HCT116 (cell line): Measurements from ENCODE around the gene TMEM186. TPM values are rescaled to one million over a fixed set of nuclear protein-coding genes. Genes with fewer than 3 reads are reported as not detected.
A peak's percentile ranks its signal among the peaks of the same experiment; 100 is the strongest.

ENCODE experiments used
- ATAC-seq: fragments of 200-7000 bp; cut with Tn5 transposase; 2 replicates; pipeline ENCODE4 v1.9.1; 2020; ENCODE audit warnings: mild to moderate bottlenecking, moderate library complexity
- Bru-seq: library from RNA; stranded (reverse); fragments of 400-500 nt; gene quantifications from one replicate; lab custom pipeline; 2021; lab: Mats Ljungman, UMichigan
- BruChase-seq, 2 experiments: library from RNA; stranded (reverse); fragments of 400-500 nt; gene quantifications; one replicate each; lab custom pipeline; 2021; lab: Mats Ljungman, UMichigan
- BruUV-seq: library from RNA; stranded (reverse); fragments of 400-500 nt; replicated peaks from 2 replicates; lab custom pipeline; 2021; lab: Mats Ljungman, UMichigan
- CTCF ChIA-PET: fragments of 300-600 bp; sonication (Branson Sonifier 250); formaldehyde crosslinking; loops from one replicate; lab custom pipeline; 2021; ENCODE audit warnings: antibody characterized with exemption; lab: Charles Lee
- POLR2A ChIA-PET: fragments of 300-600, 350-600 bp; sonication (Branson Sonifier 250); formaldehyde crosslinking; loops from one replicate; lab custom pipeline; 2021; ENCODE audit warnings: antibody characterized with exemption; lab: Charles Lee
- RAD21 ChIA-PET, 2 experiments: fragments of 300-600 bp; sonication (Branson Sonifier 250); formaldehyde crosslinking; loops; one replicate each; lab custom pipeline; 2023; ENCODE audit warnings: low total read pairs in 2 of 2; ENCODE audit not compliant: uncharacterized antibody in 2 of 2, unreplicated experiment in 2 of 2, low non-redundant PET in 1 of 2; lab: Charles Lee
- DNase-seq: peaks from one replicate; pipeline ENCODE4 v3.0.0-alpha.2; 2010; ENCODE audit warnings: low read depth, low spot score
- H2AFZ ChIP-seq: fragments of 200-600 bp; shearing (Covaris generic), sonication (generic); 2 replicates; pipeline ENCODE4 v1.6.1; 2017; ENCODE audit warnings: low read depth, mixed run types, mixed read lengths, antibody characterized with exemption, low read length; ENCODE audit not compliant: poor library complexity, severe bottlenecking
- H3K27ac ChIP-seq: 2 replicates; pipeline ENCODE4 v1.5.1; 2012; ENCODE audit warnings: low read depth, low read length
- H3K27me3 ChIP-seq: fragments of 200-600 bp; sonication (generic); 2 replicates; pipeline ENCODE4 v1.6.1; 2016; ENCODE audit warnings: mixed run types, low read length, mixed read lengths; ENCODE audit not compliant: insufficient read depth
- H3K36me3 ChIP-seq, 2 experiments: fragments of 200-500 bp in 1 of 2; fragments of 200-600 bp in 1 of 2; sonication (Bioruptor generic) in 1 of 2; sonication (generic) in 1 of 2; 2 replicates each; pipeline versions ENCODE4 v1.5.1 to v1.6.1; 2014 to 2016; ENCODE audit warnings: low read length in 2 of 2, inconsistent platforms in 1 of 2, mixed read lengths in 1 of 2, mixed run types in 1 of 2; ENCODE audit not compliant: insufficient read depth in 2 of 2, control insufficient read depth in 1 of 2
- H3K4me1 ChIP-seq, 2 experiments: fragments of 200-600 bp in 1 of 2; sonication (generic) in 1 of 2; 2 replicates each; pipeline versions ENCODE4 v1.5.1 to v1.6.1; 2012 to 2017; ENCODE audit warnings: low read length in 2 of 2, inconsistent platforms in 1 of 2, mild to moderate bottlenecking in 1 of 2, mixed read lengths in 1 of 2, mixed run types in 1 of 2, moderate library complexity in 1 of 2; ENCODE audit not compliant: insufficient read depth in 2 of 2, control insufficient read depth in 1 of 2
- H3K4me2 ChIP-seq: fragments of 200-600 bp; sonication (generic); 2 replicates; pipeline ENCODE4 v1.6.1; 2017; ENCODE audit warnings: mixed run types, low read length, mixed read lengths
- H3K4me3 ChIP-seq, 2 experiments: fragments of 200-600 bp in 1 of 2; sonication (generic) in 1 of 2; replicated peaks in 1 of 2; 2 replicates each; pipeline ENCODE4 v1.5.1; 2011 to 2016; ENCODE audit warnings: low read length in 2 of 2, control low read depth in 1 of 2, low read depth in 1 of 2, mild to moderate bottlenecking in 1 of 2, mixed read lengths in 1 of 2, mixed run types in 1 of 2
- H3K79me2 ChIP-seq: fragments of 200-600 bp; sonication (generic); 2 replicates; pipeline ENCODE4 v1.6.1; 2017; ENCODE audit warnings: mild to moderate bottlenecking, mixed run types, low read length, moderate library complexity, mixed read lengths; ENCODE audit not compliant: insufficient read depth
- H3K9ac ChIP-seq: fragments of 200-600 bp; sonication (generic); 2 replicates; pipeline ENCODE4 v1.6.1; 2016; ENCODE audit warnings: low read length, mixed read lengths
- H3K9me2 ChIP-seq: fragments of 200-600 bp; sonication (generic), shearing (Covaris generic); 2 replicates; pipeline ENCODE4 v1.6.1; 2017; ENCODE audit warnings: mixed run types, mild to moderate bottlenecking, moderate library complexity; ENCODE audit not compliant: insufficient read depth
- H3K9me3 ChIP-seq, 2 experiments: fragments of 200-500 bp in 1 of 2; fragments of 200-600 bp in 1 of 2; sonication (Bioruptor generic) in 1 of 2; sonication (generic) in 1 of 2; 2 replicates each; pipeline ENCODE4 v1.6.1; 2014 to 2017; ENCODE audit warnings: low read length in 2 of 2, mixed read lengths in 2 of 2, inconsistent platforms in 1 of 2, low read depth in 1 of 2, mild to moderate bottlenecking in 1 of 2, mixed run types in 1 of 2, moderate library complexity in 1 of 2; ENCODE audit not compliant: control insufficient read depth in 1 of 2, insufficient read depth in 1 of 2
- H4K20me1 ChIP-seq: fragments of 200-600 bp; sonication (generic), shearing (Covaris generic); 2 replicates; pipeline ENCODE4 v1.6.1; 2017; ENCODE audit warnings: mixed run types, mild to moderate bottlenecking, moderate library complexity; ENCODE audit not compliant: insufficient read depth
- CEBPB ChIP-seq: IDR thresholded peaks from 2 replicates; pipeline ENCODE4 v1.6.1; 2012; ENCODE audit warnings: low read depth
- EGR1 ChIP-seq: IDR thresholded peaks from 2 replicates; pipeline ENCODE4 v1.6.1; 2012; ENCODE audit warnings: low read depth
- ELF1 ChIP-seq: IDR thresholded peaks from 2 replicates; pipeline ENCODE4 v1.6.1; 2012; ENCODE audit warnings: low read depth, borderline replicate concordance
- EZH2 ChIP-seq: fragments of 200-600 bp; sonication (generic); IDR thresholded peaks from 2 replicates; pipeline ENCODE4 v1.6.1; 2017; ENCODE audit warnings: antibody characterized with exemption, mixed run types
- EZH2phosphoT487 ChIP-seq: fragments of 200-600 bp; IDR thresholded peaks from 2 replicates; pipeline ENCODE4 v1.6.1; 2018; ENCODE audit warnings: antibody characterized with exemption, borderline replicate concordance
- FOSL1 ChIP-seq: IDR thresholded peaks from 2 replicates; pipeline ENCODE4 v1.6.1; 2012; ENCODE audit warnings: low read depth
- POLR2A ChIP-seq: IDR thresholded peaks from 2 replicates; pipeline ENCODE4 v1.7.0; 2011; ENCODE audit warnings: borderline replicate concordance; ENCODE audit not compliant: insufficient read depth, insufficient read length; ENCODE audit errors: extremely low read depth
- POLR2AphosphoS5 ChIP-seq: IDR thresholded peaks from 2 replicates; pipeline ENCODE4 v1.6.1; 2011; ENCODE audit warnings: mild to moderate bottlenecking, low read depth, low read length, moderate library complexity
- RAD21 ChIP-seq: IDR thresholded peaks from 2 replicates; pipeline ENCODE4 v1.6.1; 2012; ENCODE audit warnings: low read depth, mild to moderate bottlenecking
- SIN3A ChIP-seq: IDR thresholded peaks from 2 replicates; pipeline ENCODE4 v1.6.1; 2012; ENCODE audit warnings: low read depth
- SP1 ChIP-seq: IDR thresholded peaks from 2 replicates; pipeline ENCODE4 v1.6.1; 2012; ENCODE audit warnings: low read depth
- TCF7L2 ChIP-seq: IDR thresholded peaks from 2 replicates; pipeline ENCODE4 v1.7.0; 2011; ENCODE audit warnings: borderline replicate concordance, inconsistent platforms; ENCODE audit not compliant: insufficient read depth, insufficient read length; ENCODE audit errors: extremely low read depth
- YY1 ChIP-seq: IDR thresholded peaks from 2 replicates; pipeline ENCODE4 v1.6.1; 2011; ENCODE audit warnings: low read length, low read depth, moderate library complexity, mild to moderate bottlenecking; ENCODE audit not compliant: insufficient replicate concordance; ENCODE audit errors: extremely low read depth
- ZFX ChIP-seq: fragments of 450-650 bp; IDR thresholded peaks from 2 replicates; pipeline ENCODE4 v1.6.1; 2017
- ZNF274 ChIP-seq: fragments of 200-500 bp; sonication (Bioruptor generic); IDR thresholded peaks from 2 replicates; pipeline ENCODE4 v1.6.1; 2014; ENCODE audit warnings: mild to moderate bottlenecking, low read depth, low read length, inconsistent platforms
- intact Hi-C: fragments of 100-400 bp; cut with micrococcal nuclease; formaldehyde crosslinking; loops from 2 replicates; pipeline ENCODE4 v1.10.0; 2022
- long read RNA-seq: library from polyadenylated mRNA; unstranded; transcript quantifications from one replicate; pipeline ENCODE4 v2.0.0, GENCODE V29; 2021; ENCODE audit not compliant: unreplicated experiment
- polyA plus RNA-seq: library from polyadenylated mRNA; unstranded; fragments of >200 nt; gene quantifications from 2 replicates; pipeline ENCODE4 v1.2.1, GENCODE V29; 2012; ENCODE audit warnings: missing spikeins
- total RNA-seq: library from RNA; stranded (reverse); gene quantifications from one replicate; pipeline ENCODE4 v1.2.1, GENCODE V29; 2021; ENCODE audit not compliant: unreplicated experiment
- TF ChIP-seq, protein P1 (sequence below): IDR thresholded peaks from 2 replicates; pipeline ENCODE4 v1.6.1; 2012
- TF ChIP-seq, protein P2 (sequence below): IDR thresholded peaks from 2 replicates; pipeline ENCODE4 v1.6.1; 2011; ENCODE audit warnings: mild to moderate bottlenecking, low read length, moderate library complexity; ENCODE audit not compliant: insufficient replicate concordance; ENCODE audit errors: extremely low read depth
- TF ChIP-seq, protein P3 (sequence below): IDR thresholded peaks from 2 replicates; pipeline ENCODE4 v1.6.1; 2012; ENCODE audit warnings: low read depth
- TF ChIP-seq, protein P4 (sequence below): IDR thresholded peaks from 2 replicates; pipeline ENCODE4 v1.6.1; 2012

Gene TMEM186, protein sequence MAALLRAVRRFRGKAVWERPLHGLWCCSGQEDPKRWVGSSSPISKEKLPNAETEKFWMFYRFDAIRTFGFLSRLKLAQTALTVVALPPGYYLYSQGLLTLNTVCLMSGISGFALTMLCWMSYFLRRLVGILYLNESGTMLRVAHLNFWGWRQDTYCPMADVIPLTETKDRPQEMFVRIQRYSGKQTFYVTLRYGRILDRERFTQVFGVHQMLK
- total RNA-seq (14.0 TPM), Bru-seq, nascent RNA (percentile 89 among the genes with signal in this experiment), BruChase-seq, experiment 1, labeled RNA remaining after a 6-hour chase (percentile 73 among the genes with signal in this experiment), BruChase-seq, experiment 2, labeled RNA remaining after a 2-hour chase (percentile 89 among the genes with signal in this experiment)
- polyA plus RNA-seq, result 12.5 and 13.2 TPM in 2 replicates
- long read RNA-seq, transcript TMEM186-201 (2 exons, 1,448 nt), result major isoform, 14 of 27 reads
- long read RNA-seq, partial matches to known transcripts, result 0 of 27 reads
- long read RNA-seq, other reads (novel, unspliced or antisense), result 13 of 27 reads

DNA sequence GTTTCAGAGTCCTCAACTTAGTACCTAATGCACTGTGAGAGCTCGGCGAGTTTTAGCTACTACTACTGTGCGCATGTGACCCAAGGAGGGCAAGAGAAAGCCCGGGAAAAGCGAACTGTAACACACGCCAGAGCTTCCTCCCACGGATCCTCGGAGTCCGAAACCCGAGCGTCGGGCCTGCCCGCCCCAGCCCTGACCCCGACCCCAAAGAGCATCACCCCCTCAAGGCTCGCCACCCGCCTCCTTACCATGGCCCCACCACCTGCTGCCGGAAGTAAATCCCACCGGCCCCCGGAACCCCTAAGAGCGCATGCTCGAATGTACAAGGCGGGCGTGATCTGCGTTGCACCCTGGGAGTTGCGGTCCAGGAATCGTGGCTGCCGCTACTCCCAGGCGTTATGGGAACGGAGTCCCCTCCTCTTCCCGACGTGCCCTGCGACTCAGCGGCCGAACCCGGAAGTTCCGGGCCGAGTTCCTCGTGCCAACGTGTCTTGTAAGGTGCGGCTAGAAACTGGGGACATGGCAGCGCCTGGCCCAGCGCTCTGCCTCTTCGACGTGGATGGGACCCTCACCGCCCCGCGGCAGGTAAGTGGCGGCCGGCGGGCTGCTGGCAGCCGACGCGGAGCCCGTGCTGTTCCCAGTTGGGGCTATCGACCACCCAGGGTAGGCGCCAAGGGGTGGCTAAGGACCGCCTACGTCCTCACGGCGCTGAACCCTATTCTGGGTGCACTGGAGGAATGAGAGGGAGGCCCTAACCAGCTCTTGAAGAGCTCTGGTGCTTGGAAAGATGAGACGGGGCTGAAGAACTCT, at the start of gene TMEM186, which contains the start of gene PMM2:
TSS of gene TMEM186 (minus strand) at position 276 of the 810 bp plus-strand sequence. CDS start at position 251, 25 bp downstream.
TSS of gene PMM2 (plus strand) at position 476 of the 810 bp plus-strand sequence. CDS start at position 520, 44 bp downstream.
- Histone ChIP-seq H3K79me2 (peaks cover 75% of the 10 kb centered on the region), H3K4me3 (peak within 1 kb of the TSS; percentile 87 to 97), H3K9me3 (no peaks in the 10 kb centered on the region), H3K27ac (peak within 1 kb of the TSS; percentile 74), H3K27me3 (no peaks in the 10 kb centered on the region), H3K4me1 (peaks cover 12 to 24% of the 10 kb centered on the region in 2 experiments), H3K36me3 (peaks cover 14 to 21% of the 10 kb centered on the region in 2 experiments), H4K20me1 (peaks cover 4% of the 10 kb centered on the region; the same call in 1 of the 2 replicates), H2AFZ (no peak within 1 kb of the TSS), H3K9me2 (no peaks in the 10 kb centered on the region), H3K4me2 (peak within 1 kb of the TSS; percentile 80), H3K9ac (peak within 1 kb of the TSS; percentile 91)
- no TSS peak for BruUV-seq
- intact Hi-C loops, result no loop called here
- ChIA-PET RAD21 (no interaction called here), POLR2A (no interaction called here), CTCF (no interaction called here)
- DNase-seq, result peak; percentile 88
- peak; percentile 96 for ATAC-seq
- TF ChIP-seq, protein P1, sequence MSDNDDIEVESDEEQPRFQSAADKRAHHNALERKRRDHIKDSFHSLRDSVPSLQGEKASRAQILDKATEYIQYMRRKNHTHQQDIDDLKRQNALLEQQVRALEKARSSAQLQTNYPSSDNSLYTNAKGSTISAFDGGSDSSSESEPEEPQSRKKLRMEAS, result peak; percentile 100
- TF ChIP-seq ZNF274 (no peak), EZH2 (no peak), RAD21 (no peak), SP1 (peak; percentile 81), ZFX (no peak; the same call in 1 of the 2 replicates), CEBPB (no peak), EGR1 (peak; percentile 38; the same call in 1 of the 2 replicates), ELF1 (peak; percentile 99), TCF7L2 (peak; percentile 35), POLR2A (no peak), EZH2phosphoT487 (no peak), SIN3A (peak; percentile 100), YY1 (peak; percentile 66), POLR2AphosphoS5 (peak; percentile 91), FOSL1 (no peak)
- TF ChIP-seq, protein P2, sequence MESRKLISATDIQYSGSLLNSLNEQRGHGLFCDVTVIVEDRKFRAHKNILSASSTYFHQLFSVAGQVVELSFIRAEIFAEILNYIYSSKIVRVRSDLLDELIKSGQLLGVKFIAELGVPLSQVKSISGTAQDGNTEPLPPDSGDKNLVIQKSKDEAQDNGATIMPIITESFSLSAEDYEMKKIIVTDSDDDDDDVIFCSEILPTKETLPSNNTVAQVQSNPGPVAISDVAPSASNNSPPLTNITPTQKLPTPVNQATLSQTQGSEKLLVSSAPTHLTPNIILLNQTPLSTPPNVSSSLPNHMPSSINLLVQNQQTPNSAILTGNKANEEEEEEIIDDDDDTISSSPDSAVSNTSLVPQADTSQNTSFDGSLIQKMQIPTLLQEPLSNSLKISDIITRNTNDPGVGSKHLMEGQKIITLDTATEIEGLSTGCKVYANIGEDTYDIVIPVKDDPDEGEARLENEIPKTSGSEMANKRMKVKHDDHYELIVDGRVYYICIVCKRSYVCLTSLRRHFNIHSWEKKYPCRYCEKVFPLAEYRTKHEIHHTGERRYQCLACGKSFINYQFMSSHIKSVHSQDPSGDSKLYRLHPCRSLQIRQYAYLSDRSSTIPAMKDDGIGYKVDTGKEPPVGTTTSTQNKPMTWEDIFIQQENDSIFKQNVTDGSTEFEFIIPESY, result no peak
- TF ChIP-seq, protein P3, sequence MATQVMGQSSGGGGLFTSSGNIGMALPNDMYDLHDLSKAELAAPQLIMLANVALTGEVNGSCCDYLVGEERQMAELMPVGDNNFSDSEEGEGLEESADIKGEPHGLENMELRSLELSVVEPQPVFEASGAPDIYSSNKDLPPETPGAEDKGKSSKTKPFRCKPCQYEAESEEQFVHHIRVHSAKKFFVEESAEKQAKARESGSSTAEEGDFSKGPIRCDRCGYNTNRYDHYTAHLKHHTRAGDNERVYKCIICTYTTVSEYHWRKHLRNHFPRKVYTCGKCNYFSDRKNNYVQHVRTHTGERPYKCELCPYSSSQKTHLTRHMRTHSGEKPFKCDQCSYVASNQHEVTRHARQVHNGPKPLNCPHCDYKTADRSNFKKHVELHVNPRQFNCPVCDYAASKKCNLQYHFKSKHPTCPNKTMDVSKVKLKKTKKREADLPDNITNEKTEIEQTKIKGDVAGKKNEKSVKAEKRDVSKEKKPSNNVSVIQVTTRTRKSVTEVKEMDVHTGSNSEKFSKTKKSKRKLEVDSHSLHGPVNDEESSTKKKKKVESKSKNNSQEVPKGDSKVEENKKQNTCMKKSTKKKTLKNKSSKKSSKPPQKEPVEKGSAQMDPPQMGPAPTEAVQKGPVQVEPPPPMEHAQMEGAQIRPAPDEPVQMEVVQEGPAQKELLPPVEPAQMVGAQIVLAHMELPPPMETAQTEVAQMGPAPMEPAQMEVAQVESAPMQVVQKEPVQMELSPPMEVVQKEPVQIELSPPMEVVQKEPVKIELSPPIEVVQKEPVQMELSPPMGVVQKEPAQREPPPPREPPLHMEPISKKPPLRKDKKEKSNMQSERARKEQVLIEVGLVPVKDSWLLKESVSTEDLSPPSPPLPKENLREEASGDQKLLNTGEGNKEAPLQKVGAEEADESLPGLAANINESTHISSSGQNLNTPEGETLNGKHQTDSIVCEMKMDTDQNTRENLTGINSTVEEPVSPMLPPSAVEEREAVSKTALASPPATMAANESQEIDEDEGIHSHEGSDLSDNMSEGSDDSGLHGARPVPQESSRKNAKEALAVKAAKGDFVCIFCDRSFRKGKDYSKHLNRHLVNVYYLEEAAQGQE, result no peak
- TF ChIP-seq, protein P4, sequence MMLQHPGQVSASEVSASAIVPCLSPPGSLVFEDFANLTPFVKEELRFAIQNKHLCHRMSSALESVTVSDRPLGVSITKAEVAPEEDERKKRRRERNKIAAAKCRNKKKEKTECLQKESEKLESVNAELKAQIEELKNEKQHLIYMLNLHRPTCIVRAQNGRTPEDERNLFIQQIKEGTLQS, result no peak
